Measurements from ENCODE around the gene C1QTNF5.

GRCh38 chr11:119323532-119324033, 17.1 kb downstream of the C1QTNF5 start:
- no peak for TF ChIP-seq EZH2 (IDR thresholded peaks at IDR 0.05; ENCODE audit: insufficient read depth, poor library complexity, severe bottlenecking)
- no peak for TF ChIP-seq EZH2phosphoT487 (IDR thresholded peaks at IDR 0.05; ENCODE audit: insufficient read depth, low read depth)

Measured in GM23248 (cell line).